Measurements from ENCODE around the gene RMND5A. TPM values are rescaled to one million over a fixed set of nuclear protein-coding genes. Genes with fewer than 3 reads are reported as not detected.
A peak's percentile ranks its signal among the peaks of the same experiment; 100 is the strongest.

RMND5A gene
- total and polyA plus RNA-seq, 2 experiments from 2014 or later, result 23.0 to 80.8 TPM

GRCh38 chr2:86815611-86816010 is 95.5 kb downstream of the RMND5A start:
- WGBS (ENCODE audit: low lambda C conversion rate, missing lambda C conversion rate), result 50% methylated on average over 1 of the region's 1 CpG
- H3K9me3 ChIP-seq (ENCODE audit: low read depth), result no peaks in the 10 kb centered on the region
- TF ChIP-seq EZH2 (IDR thresholded peaks at IDR 0.05; ENCODE audit: borderline replicate concordance), result no peak
- no peak for TF ChIP-seq EZH2phosphoT487 (IDR thresholded peaks at IDR 0.05; ENCODE audit: low read depth, severe bottlenecking, unreplicated experiment)
- TF ChIP-seq, protein P1, sequence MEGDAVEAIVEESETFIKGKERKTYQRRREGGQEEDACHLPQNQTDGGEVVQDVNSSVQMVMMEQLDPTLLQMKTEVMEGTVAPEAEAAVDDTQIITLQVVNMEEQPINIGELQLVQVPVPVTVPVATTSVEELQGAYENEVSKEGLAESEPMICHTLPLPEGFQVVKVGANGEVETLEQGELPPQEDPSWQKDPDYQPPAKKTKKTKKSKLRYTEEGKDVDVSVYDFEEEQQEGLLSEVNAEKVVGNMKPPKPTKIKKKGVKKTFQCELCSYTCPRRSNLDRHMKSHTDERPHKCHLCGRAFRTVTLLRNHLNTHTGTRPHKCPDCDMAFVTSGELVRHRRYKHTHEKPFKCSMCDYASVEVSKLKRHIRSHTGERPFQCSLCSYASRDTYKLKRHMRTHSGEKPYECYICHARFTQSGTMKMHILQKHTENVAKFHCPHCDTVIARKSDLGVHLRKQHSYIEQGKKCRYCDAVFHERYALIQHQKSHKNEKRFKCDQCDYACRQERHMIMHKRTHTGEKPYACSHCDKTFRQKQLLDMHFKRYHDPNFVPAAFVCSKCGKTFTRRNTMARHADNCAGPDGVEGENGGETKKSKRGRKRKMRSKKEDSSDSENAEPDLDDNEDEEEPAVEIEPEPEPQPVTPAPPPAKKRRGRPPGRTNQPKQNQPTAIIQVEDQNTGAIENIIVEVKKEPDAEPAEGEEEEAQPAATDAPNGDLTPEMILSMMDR (IDR thresholded peaks at IDR 0.05; ENCODE audit: poor library complexity), result no peak
- no peaks in the 10 kb centered on the region for H4K20me1 ChIP-seq (ENCODE audit: insufficient read depth, poor library complexity, severe bottlenecking)
- no peak for DNase-seq (ENCODE audit: low spot score)
- H3K27ac ChIP-seq, result peak overlapping the region; percentile 72
- no peaks in the 10 kb centered on the region for H3K36me3 ChIP-seq (replicated peaks; ENCODE audit: insufficient read depth, low read depth)
- H3K4me3 ChIP-seq, result no peak overlapping the region
- H3K9me2 ChIP-seq (replicated peaks; ENCODE audit: insufficient read depth), result no peaks in the 10 kb centered on the region
- no peaks in the 10 kb centered on the region for H3K27me3 ChIP-seq
- no peaks in the 10 kb centered on the region for H3K79me2 ChIP-seq
- H3K4me2 ChIP-seq, result no peak overlapping the region
- H3K4me1 ChIP-seq (ENCODE audit: insufficient read depth), result peaks cover 6% of the 10 kb centered on the region
- H2AFZ ChIP-seq, result peak overlapping the region; percentile 37

DNA sequence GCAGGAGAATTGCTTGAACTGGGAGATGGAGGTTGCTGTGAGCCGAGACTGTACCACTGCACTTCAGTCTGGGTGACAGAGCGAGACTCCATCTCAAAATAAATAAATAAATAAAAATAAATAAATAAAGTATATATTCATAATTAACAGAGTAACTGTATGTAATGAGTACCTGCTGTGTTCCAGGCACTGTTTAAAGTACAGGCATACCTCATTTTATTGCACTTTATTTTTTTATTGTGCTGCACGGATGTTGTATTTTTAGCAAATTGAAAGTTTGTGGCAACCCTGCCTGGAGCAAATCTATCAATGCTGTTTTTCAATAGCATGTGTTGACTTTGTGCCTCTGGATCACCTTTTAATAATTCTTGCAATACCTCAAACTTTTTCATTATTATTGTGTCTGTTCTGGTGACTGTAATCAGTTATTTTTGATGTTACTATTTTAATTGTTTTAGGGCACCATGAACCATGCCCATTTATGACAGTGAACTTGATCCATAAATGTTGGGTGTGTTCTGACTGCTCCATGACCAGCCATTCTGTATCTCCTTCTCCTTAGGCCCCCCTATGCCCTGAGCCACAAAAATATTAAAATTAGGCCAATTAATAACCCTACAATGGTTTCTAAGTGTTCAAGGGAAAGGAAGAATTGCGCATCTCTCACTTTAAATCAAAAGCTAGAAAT is 98.2 kb downstream of the RMND5A start:
- TF ChIP-seq EZH2 (IDR thresholded peaks at IDR 0.05; ENCODE audit: borderline replicate concordance), result no peak
- no peak for TF ChIP-seq EZH2phosphoT487 (IDR thresholded peaks at IDR 0.05; ENCODE audit: low read depth, severe bottlenecking, unreplicated experiment)
- TF ChIP-seq, protein P1 (IDR thresholded peaks at IDR 0.05; ENCODE audit: poor library complexity), result no peak
- no peak overlapping the region for H3K4me3 ChIP-seq
- H3K9me3 ChIP-seq (ENCODE audit: low read depth), result no peaks in the 10 kb centered on the region
- no peaks in the 10 kb centered on the region for H3K79me2 ChIP-seq
- H3K4me1 ChIP-seq (ENCODE audit: insufficient read depth), result peaks cover 6% of the 10 kb centered on the region
- no peak overlapping the region for H2AFZ ChIP-seq
- H3K36me3 ChIP-seq (replicated peaks; ENCODE audit: insufficient read depth, low read depth), result no peaks in the 10 kb centered on the region
- no peak overlapping the region for H3K27ac ChIP-seq
- no peaks in the 10 kb centered on the region for H3K9me2 ChIP-seq (replicated peaks; ENCODE audit: insufficient read depth)
- H4K20me1 ChIP-seq (ENCODE audit: insufficient read depth, poor library complexity, severe bottlenecking), result no peaks in the 10 kb centered on the region
- 86% methylated on average over 4 of the region's 4 CpGs for WGBS (ENCODE audit: low lambda C conversion rate, missing lambda C conversion rate)
- H3K4me2 ChIP-seq, result no peak overlapping the region
- DNase-seq (ENCODE audit: low spot score), result no peak
- no peaks in the 10 kb centered on the region for H3K27me3 ChIP-seq

DNA sequence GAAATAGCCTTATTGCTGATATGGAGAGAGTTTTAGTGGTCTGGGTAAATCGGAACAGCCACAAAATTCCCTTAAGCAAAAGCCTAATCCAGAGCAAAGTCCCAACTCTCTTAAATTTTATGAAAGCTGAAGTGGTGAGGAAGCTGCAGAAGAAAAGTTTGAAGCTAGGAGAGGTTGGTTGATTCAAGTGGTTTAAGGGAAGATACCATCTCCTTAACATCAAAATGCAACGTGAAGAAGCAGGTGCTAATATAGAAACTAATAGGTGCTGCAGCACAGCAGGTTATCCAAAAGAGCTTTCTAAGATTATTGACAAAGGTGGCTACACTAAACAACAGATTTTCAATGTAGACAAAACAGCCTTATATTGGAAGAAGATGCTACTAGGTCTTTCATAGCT is 98.9 kb downstream of the RMND5A start:
- DNase-seq (ENCODE audit: low spot score), result no peak
- no peak overlapping the region for H2AFZ ChIP-seq
- H3K36me3 ChIP-seq (replicated peaks; ENCODE audit: insufficient read depth, low read depth), result no peaks in the 10 kb centered on the region
- TF ChIP-seq EZH2 (IDR thresholded peaks at IDR 0.05; ENCODE audit: borderline replicate concordance), result no peak
- TF ChIP-seq, protein P1 (IDR thresholded peaks at IDR 0.05; ENCODE audit: poor library complexity), result no peak
- TF ChIP-seq EZH2phosphoT487 (IDR thresholded peaks at IDR 0.05; ENCODE audit: low read depth, severe bottlenecking, unreplicated experiment), result no peak
- H3K27ac ChIP-seq, result no peak overlapping the region
- peaks cover 6% of the 10 kb centered on the region for H3K4me1 ChIP-seq (ENCODE audit: insufficient read depth)
- H3K4me2 ChIP-seq, result no peak overlapping the region
- no peaks in the 10 kb centered on the region for H4K20me1 ChIP-seq (ENCODE audit: insufficient read depth, poor library complexity, severe bottlenecking)
- WGBS (ENCODE audit: low lambda C conversion rate, missing lambda C conversion rate), result 98% methylated on average over 2 of the region's 2 CpGs
- no peaks in the 10 kb centered on the region for H3K9me2 ChIP-seq (replicated peaks; ENCODE audit: insufficient read depth)
- no peaks in the 10 kb centered on the region for H3K79me2 ChIP-seq
- no peak overlapping the region for H3K4me3 ChIP-seq
- H3K9me3 ChIP-seq (ENCODE audit: low read depth), result no peaks in the 10 kb centered on the region
- H3K27me3 ChIP-seq, result no peaks in the 10 kb centered on the region
